Measurements from ENCODE around the gene KIAA1755.

KIAA1755 gene

DNA sequence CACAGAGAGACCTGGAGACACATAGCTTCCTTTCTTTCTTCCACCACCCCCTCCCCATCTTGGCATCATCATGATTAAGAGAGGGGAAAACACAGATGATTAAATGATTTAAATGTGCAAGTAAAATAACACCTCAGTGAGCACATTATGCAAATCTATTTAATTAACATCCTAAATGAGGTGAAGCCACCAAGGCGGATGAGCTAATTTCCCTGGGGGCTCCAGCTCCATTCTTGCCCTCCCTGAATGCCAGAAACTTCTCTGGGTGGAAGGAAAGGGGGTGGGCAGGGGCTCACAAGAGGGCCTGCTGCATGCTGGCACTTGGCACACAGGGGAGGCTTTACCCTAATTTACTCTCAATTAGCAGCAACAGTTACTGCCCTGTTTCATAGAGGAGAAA is 62.9 kb downstream of the KIAA1755 start:
- peaks cover 21% of the 10 kb centered on the region for H3K4me1 Mint-ChIP-seq
- H3K36me3 Mint-ChIP-seq (ENCODE audit: low read depth): no peaks in the 10 kb centered on the region
- peak overlapping the region in 1 of 3 experiments; percentile 46 for H3K27ac Mint-ChIP-seq
- H3K27me3 Mint-ChIP-seq (ENCODE audit: low read depth): peaks cover 11% of the 10 kb centered on the region
- H3K4me3 Mint-ChIP-seq: no peak overlapping the region
- H3K9me3 Mint-ChIP-seq: no peaks in the 10 kb centered on the region
- TF ChIP-seq, protein P1, sequence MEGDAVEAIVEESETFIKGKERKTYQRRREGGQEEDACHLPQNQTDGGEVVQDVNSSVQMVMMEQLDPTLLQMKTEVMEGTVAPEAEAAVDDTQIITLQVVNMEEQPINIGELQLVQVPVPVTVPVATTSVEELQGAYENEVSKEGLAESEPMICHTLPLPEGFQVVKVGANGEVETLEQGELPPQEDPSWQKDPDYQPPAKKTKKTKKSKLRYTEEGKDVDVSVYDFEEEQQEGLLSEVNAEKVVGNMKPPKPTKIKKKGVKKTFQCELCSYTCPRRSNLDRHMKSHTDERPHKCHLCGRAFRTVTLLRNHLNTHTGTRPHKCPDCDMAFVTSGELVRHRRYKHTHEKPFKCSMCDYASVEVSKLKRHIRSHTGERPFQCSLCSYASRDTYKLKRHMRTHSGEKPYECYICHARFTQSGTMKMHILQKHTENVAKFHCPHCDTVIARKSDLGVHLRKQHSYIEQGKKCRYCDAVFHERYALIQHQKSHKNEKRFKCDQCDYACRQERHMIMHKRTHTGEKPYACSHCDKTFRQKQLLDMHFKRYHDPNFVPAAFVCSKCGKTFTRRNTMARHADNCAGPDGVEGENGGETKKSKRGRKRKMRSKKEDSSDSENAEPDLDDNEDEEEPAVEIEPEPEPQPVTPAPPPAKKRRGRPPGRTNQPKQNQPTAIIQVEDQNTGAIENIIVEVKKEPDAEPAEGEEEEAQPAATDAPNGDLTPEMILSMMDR (IDR thresholded peaks at IDR 0.05; ENCODE audit: unreplicated experiment in 3 of 3): no peak

- H3K27me3 Mint-ChIP-seq (ENCODE audit: low read depth): peaks cover 12% of the 10 kb centered on the region
- TF ChIP-seq, protein P1 (IDR thresholded peaks at IDR 0.05; ENCODE audit: unreplicated experiment in 3 of 3): no peak
Observed at GRCh38 chr20:38197217-38197616, 63.3 kb downstream of the KIAA1755 start.

GRCh38 chr20:38196592-38196991 is 63.9 kb downstream of the KIAA1755 start:
- H3K36me3 Mint-ChIP-seq (ENCODE audit: low read depth): no peaks in the 10 kb centered on the region
- H3K4me3 Mint-ChIP-seq: no peak overlapping the region
- peaks cover 12% of the 10 kb centered on the region for H3K27me3 Mint-ChIP-seq (ENCODE audit: low read depth)
- H3K27ac Mint-ChIP-seq: peak overlapping the region in 1 of 3 experiments; percentile 46
- H3K9me3 Mint-ChIP-seq: no peaks in the 10 kb centered on the region
- TF ChIP-seq, protein P1 (IDR thresholded peaks at IDR 0.05; ENCODE audit: unreplicated experiment in 3 of 3): no peak
- peaks cover 22% of the 10 kb centered on the region for H3K4me1 Mint-ChIP-seq

More at GRCh38 chr20:38197217-38197616, 63.3 kb downstream of the KIAA1755 start:
- Mint-ChIP-seq H3K27ac (peak overlapping the region in 1 of 3 experiments; percentile 46), H3K4me1 (peaks cover 21% of the 10 kb centered on the region), H3K9me3 (no peaks in the 10 kb centered on the region), H3K36me3 (ENCODE audit: low read depth) (no peaks in the 10 kb centered on the region), H3K4me3 (no peak overlapping the region)

DNA sequence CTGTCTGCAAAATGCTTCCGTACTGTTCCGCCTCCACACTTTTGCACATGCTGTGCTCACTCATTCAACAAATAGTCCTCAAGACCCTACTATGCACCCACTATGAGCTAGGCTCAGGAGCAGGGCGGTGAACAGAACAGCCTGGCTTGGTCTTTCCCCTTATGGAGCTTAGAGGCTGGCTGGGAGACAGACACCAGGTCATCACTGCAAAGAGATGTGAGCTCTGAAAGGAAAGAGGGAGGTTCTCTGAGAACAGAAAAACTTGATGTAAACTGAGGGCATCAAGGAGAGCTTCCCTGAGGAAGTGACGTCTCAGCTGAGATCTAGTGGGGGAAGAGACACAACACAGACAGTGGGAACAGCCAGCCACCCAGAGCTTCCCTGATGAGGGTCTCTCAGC is 64.5 kb downstream of the KIAA1755 start:
- no peaks in the 10 kb centered on the region for H3K9me3 Mint-ChIP-seq

GRCh38 chr20:38195521-38195920 is 65.0 kb downstream of the KIAA1755 start:
- no peaks in the 10 kb centered on the region for H3K9me3 Mint-ChIP-seq
- peaks cover 27% of the 10 kb centered on the region for H3K4me1 Mint-ChIP-seq
- TF ChIP-seq, protein P1 (IDR thresholded peaks at IDR 0.05; ENCODE audit: unreplicated experiment in 3 of 3): no peak
- H3K36me3 Mint-ChIP-seq (ENCODE audit: low read depth): no peaks in the 10 kb centered on the region
- H3K27me3 Mint-ChIP-seq (ENCODE audit: low read depth): peaks cover 12% of the 10 kb centered on the region
- no peak overlapping the region for H3K4me3 Mint-ChIP-seq
- no peak overlapping the region for H3K27ac Mint-ChIP-seq

More for the DNA sequence above, 64.5 kb downstream of the KIAA1755 start:
- Mint-ChIP-seq H3K27me3 (ENCODE audit: low read depth) (peaks cover 12% of the 10 kb centered on the region), H3K36me3 (ENCODE audit: low read depth) (no peaks in the 10 kb centered on the region), H3K4me3 (no peak overlapping the region), H3K27ac (no peak overlapping the region), H3K4me1 (peaks cover 27% of the 10 kb centered on the region)
- TF ChIP-seq, protein P1 (IDR thresholded peaks at IDR 0.05; ENCODE audit: unreplicated experiment in 3 of 3): no peak

DNA sequence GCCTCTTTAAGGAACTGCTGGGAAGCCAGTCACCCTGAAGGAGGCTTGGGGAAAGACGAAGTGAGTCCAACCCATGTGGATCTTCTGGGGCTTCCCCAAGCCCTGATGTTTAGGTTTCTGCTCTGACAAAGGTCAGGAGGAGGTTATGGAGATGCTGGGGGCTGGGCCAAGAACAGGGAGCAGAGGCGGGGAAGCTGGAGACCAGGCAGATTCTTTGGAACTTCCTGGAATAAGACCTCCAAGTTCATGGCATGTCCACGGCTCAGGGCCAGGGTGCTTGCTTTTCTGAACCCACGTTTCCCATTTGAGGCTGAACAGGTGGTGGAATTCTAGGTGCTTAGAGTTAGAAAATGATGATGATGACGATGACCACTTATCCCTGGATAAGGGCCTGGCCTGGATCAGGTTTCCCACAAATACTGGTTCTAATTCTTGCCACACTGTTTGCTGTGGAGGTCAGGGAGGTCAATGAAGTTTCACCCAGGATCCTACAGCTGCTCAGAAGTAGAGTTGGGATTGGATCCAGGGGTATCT is 65.5 kb downstream of the KIAA1755 start:
- Mint-ChIP-seq H3K4me3 (no peak overlapping the region), H3K27ac (no peak overlapping the region), H3K9me3 (no peaks in the 10 kb centered on the region), H3K4me1 (peaks cover 27% of the 10 kb centered on the region), H3K27me3 (ENCODE audit: low read depth) (peaks cover 12% of the 10 kb centered on the region), H3K36me3 (ENCODE audit: low read depth) (no peaks in the 10 kb centered on the region)
- TF ChIP-seq, protein P1 (IDR thresholded peaks at IDR 0.05; ENCODE audit: unreplicated experiment in 3 of 3): no peak
